GM18519 (cell line): Measurements from ENCODE around the gene EGF.
"Not testable (repeated sequence)": the region's sequence is repeated elsewhere in the genome, so short reads cannot be mapped to it uniquely, and the experiment has no call there.

ENCODE experiments used
- ATAC-seq: cut with Tn5 transposase; IDR thresholded peaks from one replicate; pipeline ENCODE4 v1.9.1; 2021; ENCODE audit warnings: mild to moderate bottlenecking, moderate library complexity; ENCODE audit not compliant: unreplicated experiment, low FRiP score

The EGF gene

GRCh38 chr4:110022457-110022856 lies 109.8 kb downstream of the EGF start:
- ATAC-seq = no peak

- no peak for ATAC-seq
These were observed 112.4 kb downstream of the EGF start for GRCh38 chr4:110025056-110025455.

GRCh38 chr4:110025718-110026117 lies 113.0 kb downstream of the EGF start:
- no peak for ATAC-seq

- no peak for ATAC-seq
These were observed 119.9 kb downstream of the EGF start for GRCh38 chr4:110032603-110033002.

- ATAC-seq = peak; percentile 4
These were observed 120.8 kb downstream of the EGF start for GRCh38 chr4:110033355-110034025.

GRCh38 chr4:110034026-110034393 lies 121.3 kb downstream of the EGF start:
- ATAC-seq = peak; percentile 98

GRCh38 chr4:110039164-110039563 lies 126.5 kb downstream of the EGF start:
- ATAC-seq = not testable (repeated sequence)

- no peak for ATAC-seq
These were observed 129.1 kb downstream of the EGF start for GRCh38 chr4:110041735-110042134.

GRCh38 chr4:110042545-110043517 lies 130.1 kb downstream of the EGF start:
- no peak for ATAC-seq

GRCh38 chr4:110046588-110047049 lies 133.9 kb downstream of the EGF start:
- no peak for ATAC-seq

- ATAC-seq = no peak
These were observed 137.6 kb downstream of the EGF start for GRCh38 chr4:110049951-110050925.

GRCh38 chr4:110055158-110055768 lies 142.6 kb downstream of the EGF start:
- ATAC-seq = peak; percentile 75

GRCh38 chr4:110058677-110059076 lies 146.0 kb downstream of the EGF start:
- no peak for ATAC-seq

GRCh38 chr4:110059556-110060191 lies 147.0 kb downstream of the EGF start:
- peak; percentile 90 for ATAC-seq

GRCh38 chr4:110061076-110061475 lies 148.4 kb downstream of the EGF start:
- no peak for ATAC-seq
